Liver (tissue), 9 donors: ENCODE measurements around the gene ERN1. TPM values are rescaled to one million over a fixed set of nuclear protein-coding genes. Genes with fewer than 3 reads are reported as not detected.

Experiments used
- DNase-seq: peaks from one replicate; pipeline ENCODE4 v3.0.0-alpha.2; 2017; ENCODE audit warnings: low spot score
- H3K27ac ChIP-seq, 2 donors: one replicate each; pipeline ENCODE4 v1.7.0; 2013; ENCODE audit warnings: inconsistent platforms in 2 of 2, low read length in 2 of 2, control low read depth in 1 of 2, low read depth in 1 of 2, mild to moderate bottlenecking in 1 of 2
- H3K27me3 ChIP-seq, 4 donors: one replicate each; pipeline versions ENCODE4 v1.6.1 to v1.7.0; 2013; ENCODE audit warnings: low read length in 3 of 4, inconsistent platforms in 1 of 4, mild to moderate bottlenecking in 1 of 4, moderate library complexity in 1 of 4; ENCODE audit not compliant: control insufficient read depth in 4 of 4, insufficient read depth in 4 of 4
- H3K36me3 ChIP-seq, 4 donors: one replicate each; pipeline versions ENCODE4 v1.6.1 to v1.7.0; 2013; ENCODE audit warnings: low read length in 3 of 4, mild to moderate bottlenecking in 3 of 4, low read depth in 1 of 4, moderate library complexity in 1 of 4; ENCODE audit not compliant: control insufficient read depth in 4 of 4, insufficient read depth in 3 of 4
- H3K4me1 ChIP-seq, 4 donors: one replicate each; pipeline versions ENCODE4 v1.6.1 to v1.7.0; 2013; ENCODE audit warnings: low read length in 3 of 4, mild to moderate bottlenecking in 3 of 4, moderate library complexity in 1 of 4; ENCODE audit not compliant: control insufficient read depth in 4 of 4, insufficient read depth in 4 of 4
- H3K4me3 ChIP-seq, 3 donors: one replicate each; pipeline versions ENCODE4 v1.6.1 to v1.7.0; 2013; ENCODE audit warnings: low read length in 3 of 3, control low read depth in 1 of 3, low read depth in 1 of 3, mild to moderate bottlenecking in 1 of 3
- H3K9ac ChIP-seq, 2 donors: one replicate each; pipeline ENCODE4 v1.7.0; 2013; ENCODE audit warnings: low read length in 2 of 2, mild to moderate bottlenecking in 2 of 2, moderate library complexity in 2 of 2, control low read depth in 1 of 2, low read depth in 1 of 2
- H3K9me3 ChIP-seq, 4 donors: one replicate each; pipeline versions ENCODE4 v1.6.1 to v1.7.0; 2013; ENCODE audit warnings: low read length in 3 of 4; ENCODE audit not compliant: control insufficient read depth in 4 of 4
- CTCF ChIP-seq: fragments of 150-350 bp; IDR thresholded peaks from 2 replicates; pipeline ENCODE4 v1.5.1; 2017; ENCODE audit warnings: improper control_type of control experiment, low read depth, low read length; ENCODE audit not compliant: missing input control
- EGR1 ChIP-seq, 2 donors: IDR thresholded peaks; 2 replicates each; pipeline ENCODE4 v1.6.1; 2016 to 2018; ENCODE audit warnings: antibody characterized with exemption in 2 of 2, low read depth in 2 of 2
- FOXA1 ChIP-seq: IDR thresholded peaks from 2 replicates; pipeline ENCODE4 v1.6.1; 2016; ENCODE audit warnings: antibody characterized with exemption
- FOXA2 ChIP-seq: IDR thresholded peaks from 2 replicates; pipeline ENCODE4 v1.6.1; 2016; ENCODE audit warnings: antibody characterized with exemption
- GABPA ChIP-seq, 2 donors: IDR thresholded peaks in 1 of 2; conservative IDR thresholded peaks in 1 of 2; 2 replicates each; pipeline ENCODE4 v1.6.1; 2016; ENCODE audit warnings: antibody characterized with exemption in 2 of 2, mild to moderate bottlenecking in 1 of 2, moderate library complexity in 1 of 2
- HNF4G ChIP-seq: IDR thresholded peaks from 2 replicates; pipeline ENCODE4 v1.6.1; 2016; ENCODE audit warnings: antibody characterized with exemption
- JUND ChIP-seq, 2 donors: IDR thresholded peaks; 2 replicates each; pipeline ENCODE4 v1.6.1; 2016; ENCODE audit warnings: antibody characterized with exemption in 2 of 2
- MAX ChIP-seq: IDR thresholded peaks from 2 replicates; pipeline ENCODE4 v1.6.1; 2016; ENCODE audit warnings: antibody characterized with exemption
- NR2F2 ChIP-seq: IDR thresholded peaks from 2 replicates; pipeline ENCODE4 v1.6.1; 2016; ENCODE audit warnings: antibody characterized with exemption
- RAD21 ChIP-seq, 2 donors: IDR thresholded peaks; 2 replicates each; pipeline ENCODE4 v1.6.1; 2016; ENCODE audit warnings: antibody characterized with exemption in 2 of 2, mild to moderate bottlenecking in 2 of 2
- RXRA ChIP-seq, 2 donors: IDR thresholded peaks; 2 replicates each; pipeline ENCODE4 v1.6.1; 2017 to 2018; ENCODE audit warnings: antibody characterized with exemption in 2 of 2, mild to moderate bottlenecking in 1 of 2
- SP1 ChIP-seq: IDR thresholded peaks from 2 replicates; pipeline ENCODE4 v1.6.1; 2018; ENCODE audit warnings: antibody characterized with exemption, mild to moderate bottlenecking
- TAF1 ChIP-seq: conservative IDR thresholded peaks from 2 replicates; pipeline ENCODE4 v1.6.1; 2016; ENCODE audit warnings: antibody characterized with exemption, mild to moderate bottlenecking
- YY1 ChIP-seq: IDR thresholded peaks from 2 replicates; pipeline ENCODE4 v1.6.1; 2016; ENCODE audit warnings: antibody characterized with exemption, mild to moderate bottlenecking
- WGBS: extraction: QIAGEN DNeasy Blood & Tissue Kit; methylation state at CpG from one replicate; pipeline ENCODE4 v1.1.7; 2013; 5-methylcytosine and 5-hydroxymethylcytosine counted together
- polyA plus RNA-seq, 2 donors: library from polyadenylated mRNA; stranded (reverse) in 1 of 2; unstranded in 1 of 2; fragments of 200-250 nt in 1 of 2; fragments of >200 nt in 1 of 2; fragmentation: Nextera tagmentation in 1 of 2; extraction: Ambion mirVana in 1 of 2; gene quantifications; one replicate each; pipeline versions ENCODE4 v1.2.1 to v1.2.3, GENCODE V29; 2013 to 2015
- total RNA-seq, 2 donors: library from RNA; depleted of rRNA; stranded (reverse); fragments of >200 nt; gene quantifications; one replicate each; pipeline ENCODE4 v1.2.3, GENCODE V29; 2014
- TF ChIP-seq, protein P1 (sequence below): IDR thresholded peaks from 2 replicates; pipeline ENCODE4 v1.6.1; 2016; ENCODE audit warnings: antibody characterized with exemption
- TF ChIP-seq, protein P2 (sequence below): IDR thresholded peaks from 2 replicates; pipeline ENCODE4 v1.6.1; 2016; ENCODE audit warnings: antibody characterized with exemption, mild to moderate bottlenecking
- TF ChIP-seq, protein P3 (sequence below): IDR thresholded peaks from 2 replicates; pipeline ENCODE4 v1.6.1; 2016; ENCODE audit warnings: antibody characterized with exemption
- donor health status: healthy.
- donor health status: healthy.
- donor health status: healthy.
- donor health status: healthy.
- donor health status: healthy.

Gene ERN1
- total and polyA plus RNA-seq, 4 donors: 6.3 to 35.1 (median 14.9) TPM

- Histone ChIP-seq H3K9me3 (no peaks in the 10 kb centered on the region), H3K27ac (peak overlapping the region; percentile 94 to 97), H3K27me3 (no peaks in the 10 kb centered on the region), H3K4me1 (peaks cover 10 to 28% (median 23%) of the 10 kb centered on the region in 4 donors), H3K4me3 (peak overlapping the region; percentile 77 to 98 (median 77)), H3K36me3 (peaks cover 0 to 2% (median under 1%) of the 10 kb centered on the region in 4 donors), H3K9ac (peak overlapping the region; percentile 94 to 95)
- 3% methylated on average over 15 of the region's 15 CpGs for whole genome bisulfite sequencing
- TF ChIP-seq TAF1 (peak; percentile 34), RXRA (IDR thresholded peaks at IDR 0.05) (no peak)
- no peak for DNase-seq
Observed at GRCh38 chr17:64128787-64129514, 993 bp downstream of the ERN1 start.

GRCh38 chr17:64126918-64127317 lies 3.0 kb downstream of the ERN1 start:
- Histone ChIP-seq H3K4me1 (peaks cover 14 to 39% (median 32%) of the 10 kb centered on the region in 4 donors), H3K4me3 (peak overlapping the region in 1 of 3 donors; percentile 29), H3K9me3 (no peaks in the 10 kb centered on the region), H3K36me3 (peaks cover 0 to 3% (median under 1%) of the 10 kb centered on the region in 4 donors), H3K9ac (no peak overlapping the region), H3K27ac (peak overlapping the region; percentile 26 to 48), H3K27me3 (no peaks in the 10 kb centered on the region)
- WGBS: 81% methylated on average over 1 of the region's 1 CpG
- no peak for DNase-seq
- TF ChIP-seq HNF4G (no peak), RAD21 (IDR thresholded peaks at IDR 0.05) (no peak), YY1 (no peak), JUND (IDR thresholded peaks at IDR 0.05) (no peak), NR2F2 (no peak), GABPA (IDR thresholded peaks at IDR 0.05 in 1 of 2, conservative IDR thresholded peaks at IDR 0.05 in 1 of 2) (no peak), FOXA1 (no peak)
- TF ChIP-seq, protein P1, sequence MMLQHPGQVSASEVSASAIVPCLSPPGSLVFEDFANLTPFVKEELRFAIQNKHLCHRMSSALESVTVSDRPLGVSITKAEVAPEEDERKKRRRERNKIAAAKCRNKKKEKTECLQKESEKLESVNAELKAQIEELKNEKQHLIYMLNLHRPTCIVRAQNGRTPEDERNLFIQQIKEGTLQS: no peak
- TF ChIP-seq, protein P2, sequence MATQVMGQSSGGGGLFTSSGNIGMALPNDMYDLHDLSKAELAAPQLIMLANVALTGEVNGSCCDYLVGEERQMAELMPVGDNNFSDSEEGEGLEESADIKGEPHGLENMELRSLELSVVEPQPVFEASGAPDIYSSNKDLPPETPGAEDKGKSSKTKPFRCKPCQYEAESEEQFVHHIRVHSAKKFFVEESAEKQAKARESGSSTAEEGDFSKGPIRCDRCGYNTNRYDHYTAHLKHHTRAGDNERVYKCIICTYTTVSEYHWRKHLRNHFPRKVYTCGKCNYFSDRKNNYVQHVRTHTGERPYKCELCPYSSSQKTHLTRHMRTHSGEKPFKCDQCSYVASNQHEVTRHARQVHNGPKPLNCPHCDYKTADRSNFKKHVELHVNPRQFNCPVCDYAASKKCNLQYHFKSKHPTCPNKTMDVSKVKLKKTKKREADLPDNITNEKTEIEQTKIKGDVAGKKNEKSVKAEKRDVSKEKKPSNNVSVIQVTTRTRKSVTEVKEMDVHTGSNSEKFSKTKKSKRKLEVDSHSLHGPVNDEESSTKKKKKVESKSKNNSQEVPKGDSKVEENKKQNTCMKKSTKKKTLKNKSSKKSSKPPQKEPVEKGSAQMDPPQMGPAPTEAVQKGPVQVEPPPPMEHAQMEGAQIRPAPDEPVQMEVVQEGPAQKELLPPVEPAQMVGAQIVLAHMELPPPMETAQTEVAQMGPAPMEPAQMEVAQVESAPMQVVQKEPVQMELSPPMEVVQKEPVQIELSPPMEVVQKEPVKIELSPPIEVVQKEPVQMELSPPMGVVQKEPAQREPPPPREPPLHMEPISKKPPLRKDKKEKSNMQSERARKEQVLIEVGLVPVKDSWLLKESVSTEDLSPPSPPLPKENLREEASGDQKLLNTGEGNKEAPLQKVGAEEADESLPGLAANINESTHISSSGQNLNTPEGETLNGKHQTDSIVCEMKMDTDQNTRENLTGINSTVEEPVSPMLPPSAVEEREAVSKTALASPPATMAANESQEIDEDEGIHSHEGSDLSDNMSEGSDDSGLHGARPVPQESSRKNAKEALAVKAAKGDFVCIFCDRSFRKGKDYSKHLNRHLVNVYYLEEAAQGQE: no peak

DNA sequence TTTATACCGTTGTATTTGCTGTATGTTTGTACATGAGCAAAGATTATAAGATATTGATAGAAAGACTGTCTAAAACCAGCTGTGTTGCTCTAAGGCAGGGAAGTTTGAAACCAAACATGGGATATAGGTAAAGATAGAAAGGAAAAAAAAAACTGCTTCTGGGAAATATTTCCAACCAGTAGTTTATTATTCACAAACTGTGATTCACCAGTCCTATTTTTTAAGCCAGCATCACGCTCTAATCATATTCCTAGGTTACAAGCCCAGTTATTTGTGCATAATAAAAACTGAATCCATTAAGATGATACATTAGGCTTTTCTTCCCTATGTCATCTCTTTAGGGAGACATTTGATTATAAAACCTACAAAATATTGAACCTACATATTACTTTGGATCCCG lies 4.0 kb downstream of the ERN1 start:
- H3K36me3 ChIP-seq: peaks cover 0 to 5% (median under 1%) of the 10 kb centered on the region in 4 donors
- 79% methylated on average over 3 of the region's 3 CpGs for WGBS
- no peak overlapping the region for H3K9ac ChIP-seq
- no peaks in the 10 kb centered on the region for H3K27me3 ChIP-seq
- H3K27ac ChIP-seq: peak overlapping the region; percentile 33 to 48
- no peaks in the 10 kb centered on the region for H3K9me3 ChIP-seq
- DNase-seq: no peak
- no peak overlapping the region for H3K4me3 ChIP-seq
- peaks cover 23 to 46% (median 38%) of the 10 kb centered on the region in 4 donors for H3K4me1 ChIP-seq
- TF ChIP-seq YY1 (no peak), MAX (no peak), TAF1 (no peak), CTCF (no peak), EGR1 (IDR thresholded peaks at IDR 0.05; ENCODE audit: low read depth in 2 of 2) (no peak), HNF4G (no peak), RAD21 (IDR thresholded peaks at IDR 0.05) (no peak), SP1 (no peak), FOXA1 (no peak), FOXA2 (no peak)
- TF ChIP-seq, protein P1: no peak
- TF ChIP-seq, protein P3, sequence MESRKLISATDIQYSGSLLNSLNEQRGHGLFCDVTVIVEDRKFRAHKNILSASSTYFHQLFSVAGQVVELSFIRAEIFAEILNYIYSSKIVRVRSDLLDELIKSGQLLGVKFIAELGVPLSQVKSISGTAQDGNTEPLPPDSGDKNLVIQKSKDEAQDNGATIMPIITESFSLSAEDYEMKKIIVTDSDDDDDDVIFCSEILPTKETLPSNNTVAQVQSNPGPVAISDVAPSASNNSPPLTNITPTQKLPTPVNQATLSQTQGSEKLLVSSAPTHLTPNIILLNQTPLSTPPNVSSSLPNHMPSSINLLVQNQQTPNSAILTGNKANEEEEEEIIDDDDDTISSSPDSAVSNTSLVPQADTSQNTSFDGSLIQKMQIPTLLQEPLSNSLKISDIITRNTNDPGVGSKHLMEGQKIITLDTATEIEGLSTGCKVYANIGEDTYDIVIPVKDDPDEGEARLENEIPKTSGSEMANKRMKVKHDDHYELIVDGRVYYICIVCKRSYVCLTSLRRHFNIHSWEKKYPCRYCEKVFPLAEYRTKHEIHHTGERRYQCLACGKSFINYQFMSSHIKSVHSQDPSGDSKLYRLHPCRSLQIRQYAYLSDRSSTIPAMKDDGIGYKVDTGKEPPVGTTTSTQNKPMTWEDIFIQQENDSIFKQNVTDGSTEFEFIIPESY: no peak
